ENCODE data around the gene PRG3.
"Not testable (repeated sequence)": the region's sequence is repeated elsewhere in the genome, so short reads cannot be mapped to it uniquely, and the experiment has no call there.

- not testable (repeated sequence) for TF ChIP-seq CTCF, POLR2AphosphoS5 (IDR thresholded peaks at IDR 0.05)
Observed at GRCh38 chr11:57336856-57337255, 44.1 kb downstream of the PRG3 start.

Data from upper lobe of left lung (tissue), 4 donors.